Stimulated activated CD8-positive, alpha-beta memory T cell treated with anti-CD3 and anti-CD28 coated beads, Interleukin-12 subunit alpha, Interleukin-12 subunit beta, amount 100 ng/mL, for 4 hours (primary cell): Measurements from ENCODE around the gene KIRREL3.
"Not testable (repeated sequence)": the region's sequence is repeated elsewhere in the genome, so short reads cannot be mapped to it uniquely, and the experiment has no call there.

ENCODE experiments used
- DNase-seq: peaks from one replicate; pipeline ENCODE4 v3.0.0-alpha.2; 2020; ENCODE audit warnings: low read depth

Gene KIRREL3

DNA sequence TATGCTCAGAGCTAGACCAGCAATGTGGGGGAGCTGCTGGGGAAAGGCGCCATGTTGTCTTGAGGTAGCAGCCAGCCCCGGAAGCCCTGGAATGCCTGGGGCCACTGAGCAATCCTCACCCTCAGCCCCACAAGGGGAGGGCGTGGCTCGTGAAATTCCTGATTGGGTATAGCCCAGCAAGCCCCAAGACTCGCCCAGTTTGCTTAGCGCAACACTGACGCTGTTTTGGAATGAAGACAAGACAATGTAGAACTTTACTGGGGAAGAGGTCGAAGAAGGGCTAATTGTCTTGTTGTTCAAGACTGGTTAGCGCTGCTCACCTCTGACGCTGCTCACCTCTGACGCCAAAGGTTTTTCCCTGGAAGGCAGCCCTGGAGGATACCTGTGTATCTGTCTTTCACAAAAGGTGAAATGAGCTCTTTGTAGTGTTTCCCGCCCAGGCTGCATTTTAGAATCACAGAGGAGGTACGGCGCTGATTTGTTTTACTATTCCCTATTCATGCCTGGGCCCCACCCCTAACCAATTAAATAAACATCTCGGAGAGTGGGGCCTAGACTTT lies 597.5 kb downstream of the KIRREL3 start:
- DNase-seq = no peak

DNA sequence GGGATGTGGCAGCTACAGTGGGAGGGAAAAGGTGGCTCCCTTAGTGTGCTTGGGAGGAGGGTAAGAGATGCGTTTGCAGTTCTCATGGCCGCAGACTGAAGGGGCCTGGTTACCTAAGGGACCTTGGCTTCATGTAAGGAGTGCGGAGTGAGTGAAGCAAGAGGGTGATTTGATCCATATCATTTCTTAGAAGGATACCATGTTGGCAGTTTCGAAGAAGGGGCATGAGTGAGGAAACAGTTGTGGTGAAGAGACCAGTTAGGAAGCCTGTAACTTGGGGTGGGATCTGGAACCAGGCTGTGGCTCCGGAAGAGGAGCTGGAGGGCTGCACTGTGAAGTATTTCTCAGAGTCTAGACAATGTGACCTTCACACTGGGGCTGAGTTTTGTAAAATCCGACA lies 600.1 kb downstream of the KIRREL3 start:
- no peak for DNase-seq

DNA sequence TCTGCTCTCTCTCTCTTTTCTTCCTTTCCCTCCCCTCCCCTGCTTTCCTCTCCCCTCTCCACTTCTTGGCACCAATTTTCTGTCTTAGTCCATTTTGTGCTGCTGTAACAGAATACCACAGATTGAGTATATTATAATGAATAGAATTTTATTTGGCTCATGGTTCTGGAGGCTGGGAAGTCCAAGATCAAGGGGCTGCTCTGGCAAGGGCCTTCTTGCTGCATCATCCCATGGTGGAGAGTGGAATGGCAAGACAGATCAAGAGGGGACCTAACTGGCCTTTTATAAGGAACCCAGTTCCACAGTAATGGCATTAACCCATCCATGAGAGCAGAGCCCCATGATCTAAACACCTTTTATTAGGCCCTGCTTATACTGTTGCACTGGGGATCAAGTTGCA lies 600.6 kb downstream of the KIRREL3 start:
- no peak for DNase-seq

DNA sequence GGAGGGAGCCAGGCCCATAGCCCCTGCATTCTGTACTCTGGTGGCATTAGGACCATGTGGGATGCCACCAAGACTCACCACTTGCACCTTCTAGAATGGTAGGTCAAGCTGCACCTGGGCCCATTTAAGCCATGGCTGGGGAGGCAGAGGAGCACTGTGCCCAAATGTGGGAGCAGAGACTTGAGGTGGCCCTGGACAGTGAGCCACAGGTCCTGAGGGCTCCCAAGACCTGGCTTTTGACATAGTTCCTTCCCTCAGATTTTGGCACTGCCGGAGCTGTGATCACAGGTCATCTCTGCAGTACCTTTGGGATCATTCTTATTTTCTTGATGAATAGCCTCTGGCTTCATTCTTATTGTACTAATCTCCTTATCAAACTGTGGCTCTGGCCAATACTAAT lies 601.8 kb downstream of the KIRREL3 start:
- no peak for DNase-seq

DNA sequence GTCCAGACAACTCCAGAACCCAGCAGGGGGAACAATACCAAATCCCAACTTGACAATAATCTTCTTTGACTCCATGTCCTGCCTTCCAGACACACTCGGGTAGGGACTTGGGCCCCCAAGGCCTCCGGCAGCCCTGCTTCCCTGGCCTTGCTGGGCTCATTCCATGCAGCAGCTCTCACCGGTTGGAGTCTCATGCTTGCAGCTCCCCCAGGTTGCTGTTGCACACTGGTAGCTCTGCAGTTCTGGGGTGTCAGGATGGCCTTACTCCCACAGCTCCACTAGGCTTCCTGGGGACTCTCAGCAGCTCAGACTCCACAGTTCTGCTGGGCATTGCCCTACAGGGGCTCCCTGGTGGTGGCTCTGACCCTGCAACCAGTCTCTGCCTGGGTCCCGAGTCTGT lies 602.3 kb downstream of the KIRREL3 start:
- no peak for DNase-seq

DNA sequence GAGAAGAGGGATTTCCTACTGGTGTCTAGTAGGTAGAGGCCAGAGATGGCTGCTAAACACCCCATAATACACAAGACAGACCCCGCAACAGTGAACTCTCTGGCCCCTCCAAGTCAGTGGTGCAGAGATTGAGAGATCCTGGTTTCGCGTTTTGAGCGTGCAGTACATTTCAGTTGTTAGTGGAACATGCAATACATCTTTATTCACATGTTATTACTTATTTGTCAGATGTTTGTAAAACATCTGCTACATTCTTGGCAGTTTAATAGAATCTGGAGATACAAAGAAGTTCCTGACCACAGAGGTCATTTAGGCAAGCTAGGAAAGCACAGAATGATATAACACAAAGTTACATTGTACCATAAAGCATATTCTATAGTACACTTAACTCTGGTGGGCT lies 603.6 kb downstream of the KIRREL3 start:
- no peak for DNase-seq

DNA sequence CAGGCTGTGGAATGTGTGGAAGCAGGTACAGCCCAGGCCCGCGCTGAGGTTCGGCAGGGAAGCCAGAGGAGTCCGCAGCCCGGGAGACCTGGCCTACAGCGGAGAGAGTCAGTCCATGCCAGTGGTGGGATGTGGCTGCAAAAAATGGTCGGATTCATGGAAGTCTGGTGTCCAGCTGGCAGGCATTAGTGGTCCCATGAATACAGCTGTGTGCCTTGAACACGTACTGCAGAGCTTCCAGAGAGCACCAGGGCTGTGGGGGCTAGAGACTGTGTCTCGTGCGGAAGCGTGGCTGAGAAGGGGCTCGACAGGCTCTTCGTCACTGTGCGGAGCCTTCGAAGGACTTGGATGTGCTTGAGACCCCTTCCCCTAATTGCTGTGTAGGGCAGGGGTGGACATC lies 604.3 kb downstream of the KIRREL3 start:
- not testable (repeated sequence) for DNase-seq

DNA sequence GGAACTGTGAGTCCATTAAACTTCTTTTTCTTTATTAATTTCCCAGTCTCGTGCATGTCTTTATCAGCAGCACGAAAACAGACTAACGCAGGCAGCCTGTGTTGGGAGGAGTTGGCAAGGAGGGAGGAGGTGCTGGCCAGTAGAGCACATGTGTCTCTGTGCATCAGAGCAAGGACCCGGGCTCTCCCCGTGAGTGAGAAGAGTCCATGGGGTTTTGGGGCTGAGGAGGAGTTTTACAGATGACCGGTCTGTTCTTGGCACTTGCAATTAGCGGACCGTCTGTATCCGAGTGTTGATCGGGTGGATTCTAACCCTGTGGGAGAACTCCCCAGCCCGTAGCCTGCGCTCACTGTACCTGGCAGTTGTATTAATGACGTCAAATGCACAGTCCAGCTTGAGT lies 604.8 kb downstream of the KIRREL3 start:
- not testable (repeated sequence) for DNase-seq

DNA sequence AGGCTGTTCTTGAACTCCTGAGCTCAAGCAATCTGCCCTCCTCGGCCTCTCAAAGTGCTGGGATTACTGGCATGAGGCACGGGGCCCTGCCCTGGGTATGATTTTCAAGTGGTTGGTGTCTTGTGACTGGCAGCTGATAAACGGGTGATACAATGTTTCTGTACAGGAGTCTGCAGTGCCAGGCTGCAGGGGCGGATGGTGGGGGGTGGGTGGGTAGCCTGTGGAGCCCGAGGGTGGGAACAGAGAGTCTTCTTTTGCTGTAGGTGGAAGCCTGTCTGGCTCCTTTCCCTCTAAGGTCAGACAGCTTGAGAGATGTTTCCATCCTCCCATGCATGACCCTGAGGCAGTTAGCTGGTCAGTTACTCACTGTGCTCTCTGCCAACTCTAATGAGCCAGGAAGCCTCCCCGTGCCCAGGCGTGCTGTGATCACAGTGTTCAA lies 605.9 kb downstream of the KIRREL3 start:
- DNase-seq = not testable (repeated sequence)

DNA sequence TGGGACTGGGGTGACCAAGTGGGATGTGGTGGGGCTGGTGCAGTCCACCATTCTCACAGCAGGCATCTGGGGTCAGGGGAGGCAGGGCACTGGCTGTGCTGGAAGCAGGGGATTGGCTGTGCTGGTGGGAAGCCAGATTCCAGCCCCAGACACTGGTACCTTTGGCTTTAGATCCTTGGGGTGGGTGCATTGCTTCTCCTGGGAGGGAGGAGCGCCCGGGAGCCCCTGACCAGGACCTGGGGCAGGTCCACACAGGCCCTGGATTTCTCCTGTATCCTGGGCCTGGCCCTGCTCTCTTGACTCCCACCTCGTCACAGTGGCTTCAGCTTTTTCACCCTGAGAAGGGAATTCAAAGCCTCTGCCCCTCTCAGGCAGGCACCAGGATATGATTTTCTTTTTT lies 606.5 kb downstream of the KIRREL3 start:
- no peak for DNase-seq

DNA sequence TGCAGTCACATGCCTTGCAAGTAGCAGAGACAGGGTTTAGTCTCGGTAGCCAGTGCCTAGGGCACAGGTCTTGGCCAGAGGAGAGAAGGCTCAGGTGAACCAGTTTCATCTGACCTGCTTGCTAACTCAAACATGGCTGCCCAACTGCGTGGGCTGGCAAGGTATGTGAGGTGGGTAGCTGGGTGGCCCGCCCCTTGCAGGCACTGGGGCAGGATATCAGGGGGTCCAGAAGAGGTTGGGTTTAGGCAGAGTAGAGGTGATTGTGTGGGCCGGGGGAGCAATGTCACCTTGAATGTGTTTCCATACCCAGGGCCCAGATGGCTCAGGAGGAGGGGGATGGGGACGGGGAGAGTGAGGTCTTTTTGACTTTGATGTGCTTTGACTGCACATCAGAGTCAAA lies 607.4 kb downstream of the KIRREL3 start:
- no peak for DNase-seq

DNA sequence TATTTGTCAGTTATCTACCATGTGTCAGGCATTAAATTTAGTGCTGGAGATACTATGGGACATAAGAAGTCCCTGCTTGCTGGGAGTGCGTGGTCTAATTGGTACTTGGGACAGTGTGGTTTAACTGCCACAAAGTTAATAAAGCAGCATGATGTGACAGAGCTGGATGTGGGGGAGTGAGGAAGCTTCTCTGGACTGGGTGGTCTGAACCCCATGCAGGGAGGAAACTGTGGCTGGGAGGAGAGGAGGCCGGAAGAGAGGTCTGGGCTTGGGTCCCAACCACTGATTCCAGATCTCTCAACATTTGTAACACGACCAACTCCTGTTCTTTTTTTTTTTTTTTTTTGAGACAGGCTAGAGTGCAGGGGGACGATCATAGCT lies 607.9 kb downstream of the KIRREL3 start:
- no peak for DNase-seq

DNA sequence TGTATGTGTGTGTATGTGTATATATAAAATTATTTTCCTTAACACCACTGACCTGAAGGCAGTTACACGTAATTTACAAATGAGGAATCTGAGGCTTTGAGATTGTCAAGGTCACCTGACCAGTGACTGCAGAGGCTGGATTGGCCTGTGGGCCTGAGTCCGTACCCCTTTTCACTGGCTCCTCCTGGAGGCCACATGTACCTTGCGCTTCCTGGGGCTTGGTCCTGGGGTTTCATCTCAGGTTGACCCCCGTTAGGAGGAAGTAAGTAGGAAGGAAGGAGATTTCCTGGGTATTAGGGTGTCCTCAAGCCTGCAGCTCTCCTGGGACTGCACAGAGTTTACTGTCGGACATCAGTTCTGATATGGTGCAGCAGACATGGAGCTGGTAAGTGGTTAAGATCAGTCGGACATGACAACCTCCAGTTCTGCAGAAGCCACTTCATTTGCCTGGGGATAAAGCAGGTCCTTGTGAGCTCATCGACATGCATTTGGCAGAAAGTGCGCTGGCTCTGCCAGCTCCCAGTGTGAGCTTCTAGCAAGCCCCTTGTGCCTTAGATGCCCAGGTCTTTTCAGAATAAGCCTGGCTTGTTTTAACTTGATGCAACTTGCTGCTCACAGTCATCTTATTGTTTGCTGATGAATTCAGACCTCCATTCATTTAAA lies 608.5 kb downstream of the KIRREL3 start:
- DNase-seq = no peak

DNA sequence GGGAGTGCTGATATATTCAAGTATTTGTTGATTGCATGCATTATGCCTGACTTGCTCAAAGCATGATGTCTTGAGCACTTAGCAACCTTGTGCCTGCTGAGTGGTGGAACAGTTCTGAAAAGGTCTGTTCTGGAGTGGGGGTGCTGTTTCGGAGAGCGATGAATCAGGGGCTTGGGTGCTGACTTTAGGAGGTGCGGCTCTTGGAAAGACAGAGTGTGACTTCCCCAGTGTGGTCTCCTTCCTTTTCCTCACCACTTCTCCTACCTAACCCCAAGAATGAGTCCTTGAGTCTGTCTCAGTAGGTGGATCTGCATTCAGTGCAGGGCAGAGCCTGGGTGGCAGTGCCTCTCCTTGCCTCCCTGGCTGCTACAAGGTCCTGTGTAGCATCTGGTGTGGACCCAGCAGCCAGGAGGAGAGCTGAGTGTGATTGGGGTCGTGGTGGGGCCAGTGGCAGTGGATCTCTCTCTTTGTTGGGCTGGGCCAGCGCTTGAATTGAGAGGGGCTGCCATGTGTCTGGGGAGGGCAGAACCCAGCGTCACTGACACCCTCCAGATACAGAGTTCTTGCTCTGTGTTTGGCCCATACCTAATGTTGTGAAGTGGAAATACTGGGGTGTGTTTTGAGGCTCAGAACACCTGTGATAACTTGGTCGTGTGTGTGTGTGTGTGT lies 609.1 kb downstream of the KIRREL3 start:
- no peak for DNase-seq

DNA sequence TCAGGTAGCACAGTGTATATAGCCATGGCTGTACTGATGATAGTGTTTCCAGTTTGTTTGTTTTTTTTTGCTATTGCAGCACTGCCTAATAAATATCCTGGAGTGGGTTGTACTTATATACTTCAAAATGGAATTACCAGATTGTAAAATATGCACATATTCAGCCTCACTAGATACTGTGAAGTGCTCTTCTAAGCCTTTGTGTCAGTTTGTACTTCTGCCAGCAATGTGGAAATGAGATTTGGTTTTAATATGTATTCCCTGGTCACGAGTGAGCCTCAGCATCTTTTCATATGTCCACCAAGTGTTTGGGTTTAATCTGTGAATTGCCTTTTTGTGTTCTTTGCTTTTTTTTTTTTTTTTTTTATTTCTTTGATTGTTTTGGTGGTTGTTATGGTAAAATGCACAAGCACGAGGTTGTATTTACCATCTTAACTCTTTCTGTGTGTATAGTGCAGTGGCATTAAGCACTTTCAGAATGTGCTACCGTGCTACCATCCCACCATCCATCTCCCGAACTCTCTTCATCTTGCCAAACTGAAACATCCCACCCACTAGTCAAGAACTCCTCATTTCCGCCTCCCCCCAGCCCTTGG lies 610.2 kb downstream of the KIRREL3 start:
- no peak for DNase-seq

DNA sequence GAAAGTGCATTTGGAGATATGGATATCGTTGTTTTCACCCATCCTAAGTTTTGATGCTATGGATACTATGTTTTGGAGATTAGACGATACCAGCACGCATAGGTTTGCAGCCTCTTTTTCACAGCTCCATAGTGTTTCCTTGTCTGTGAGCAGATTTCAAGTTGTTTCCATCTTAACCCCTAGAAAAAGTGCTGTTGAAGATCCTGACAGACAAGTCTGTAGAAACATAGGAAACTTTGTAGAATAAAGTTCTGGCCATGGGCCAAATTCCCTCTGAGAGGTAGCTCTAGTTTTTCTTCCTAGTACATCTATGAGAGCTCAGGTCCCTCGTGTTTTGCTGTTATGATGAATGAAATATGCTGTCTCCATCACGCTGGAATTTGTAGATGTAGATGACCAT lies 612.7 kb downstream of the KIRREL3 start:
- no peak for DNase-seq

DNA sequence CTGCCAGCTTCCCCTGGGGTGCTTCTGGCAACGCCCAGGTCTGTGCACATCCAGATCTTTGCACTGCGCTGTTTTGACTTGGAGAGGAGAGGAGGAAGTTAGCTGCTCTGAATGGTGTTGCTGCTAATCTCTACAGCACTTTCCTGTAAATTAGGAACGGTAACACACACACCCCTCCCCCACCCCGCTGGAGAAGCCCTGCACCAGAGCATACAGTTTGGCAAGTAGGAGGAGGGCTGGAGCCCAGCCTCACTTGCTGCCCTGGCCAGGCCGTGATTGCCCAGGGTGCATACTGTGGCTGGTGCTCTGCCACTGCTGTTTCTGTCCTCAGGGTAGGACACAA lies 613.9 kb downstream of the KIRREL3 start:
- not testable (repeated sequence) for DNase-seq

DNA sequence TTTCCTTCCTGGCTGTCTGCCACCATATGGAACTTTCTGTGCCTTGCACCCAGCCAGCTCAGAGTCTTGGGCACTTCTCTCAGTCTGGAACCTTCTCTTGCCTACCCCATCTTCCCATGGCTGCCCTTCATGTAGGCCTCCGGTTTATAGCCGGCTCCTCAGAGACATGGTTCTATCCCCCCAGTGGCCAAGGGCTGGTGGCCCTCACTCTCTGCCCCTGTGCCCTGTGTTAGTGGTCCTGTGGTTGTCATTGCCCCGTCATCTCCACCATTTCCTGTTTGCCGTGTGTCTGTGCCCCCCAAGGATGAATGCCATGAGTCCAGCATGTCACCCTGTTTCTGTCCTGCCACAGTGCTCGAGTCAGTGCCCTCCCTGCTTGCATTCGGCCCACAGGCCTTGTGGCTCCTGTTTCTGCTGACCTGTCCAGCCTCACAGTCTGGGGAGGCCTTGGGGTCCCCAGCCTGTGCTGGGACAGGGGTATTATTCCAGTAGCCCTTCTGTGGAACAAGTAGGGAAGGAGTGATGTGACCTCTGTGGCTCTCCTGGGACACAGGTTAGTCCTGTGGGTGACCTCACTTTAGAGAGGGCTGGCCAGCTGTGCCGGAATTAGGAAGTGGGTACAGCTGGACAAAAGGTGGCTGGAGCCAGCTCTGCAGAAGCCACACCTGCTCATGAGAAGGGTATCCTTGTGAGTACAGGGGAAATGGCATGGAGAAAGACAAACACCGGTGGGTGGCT lies 614.4 kb downstream of the KIRREL3 start:
- no peak for DNase-seq

DNA sequence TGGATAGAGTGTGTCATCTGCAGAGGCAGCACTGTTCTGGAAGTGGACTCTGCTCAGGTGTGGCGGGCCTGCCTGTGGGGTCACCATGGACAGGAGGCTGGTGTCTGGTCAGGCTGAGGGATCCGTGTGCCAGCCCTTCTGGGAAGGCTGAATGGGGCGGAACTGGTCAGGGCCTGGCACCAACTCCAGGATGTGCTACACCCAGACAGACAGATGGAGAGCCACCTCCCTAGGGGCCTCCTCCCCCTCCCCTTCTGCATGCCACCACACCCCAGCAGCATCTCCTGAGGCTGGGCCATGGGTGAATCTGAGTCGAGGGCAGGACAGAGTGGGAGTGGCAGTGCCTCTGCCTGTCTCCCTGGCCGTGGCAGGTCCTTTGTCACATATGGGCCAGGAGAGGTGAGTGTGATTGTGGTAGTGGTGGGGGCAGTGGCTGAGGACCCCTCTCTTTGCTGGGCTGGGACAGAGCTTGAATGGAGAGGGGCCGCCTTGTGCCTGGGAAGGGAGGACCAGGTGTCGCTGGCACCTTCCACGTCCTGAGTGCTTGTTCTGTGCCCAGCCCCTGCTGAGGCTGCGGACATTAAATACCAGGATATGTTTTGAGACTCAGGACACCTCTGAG lies 616.0 kb downstream of the KIRREL3 start:
- DNase-seq = no peak

DNA sequence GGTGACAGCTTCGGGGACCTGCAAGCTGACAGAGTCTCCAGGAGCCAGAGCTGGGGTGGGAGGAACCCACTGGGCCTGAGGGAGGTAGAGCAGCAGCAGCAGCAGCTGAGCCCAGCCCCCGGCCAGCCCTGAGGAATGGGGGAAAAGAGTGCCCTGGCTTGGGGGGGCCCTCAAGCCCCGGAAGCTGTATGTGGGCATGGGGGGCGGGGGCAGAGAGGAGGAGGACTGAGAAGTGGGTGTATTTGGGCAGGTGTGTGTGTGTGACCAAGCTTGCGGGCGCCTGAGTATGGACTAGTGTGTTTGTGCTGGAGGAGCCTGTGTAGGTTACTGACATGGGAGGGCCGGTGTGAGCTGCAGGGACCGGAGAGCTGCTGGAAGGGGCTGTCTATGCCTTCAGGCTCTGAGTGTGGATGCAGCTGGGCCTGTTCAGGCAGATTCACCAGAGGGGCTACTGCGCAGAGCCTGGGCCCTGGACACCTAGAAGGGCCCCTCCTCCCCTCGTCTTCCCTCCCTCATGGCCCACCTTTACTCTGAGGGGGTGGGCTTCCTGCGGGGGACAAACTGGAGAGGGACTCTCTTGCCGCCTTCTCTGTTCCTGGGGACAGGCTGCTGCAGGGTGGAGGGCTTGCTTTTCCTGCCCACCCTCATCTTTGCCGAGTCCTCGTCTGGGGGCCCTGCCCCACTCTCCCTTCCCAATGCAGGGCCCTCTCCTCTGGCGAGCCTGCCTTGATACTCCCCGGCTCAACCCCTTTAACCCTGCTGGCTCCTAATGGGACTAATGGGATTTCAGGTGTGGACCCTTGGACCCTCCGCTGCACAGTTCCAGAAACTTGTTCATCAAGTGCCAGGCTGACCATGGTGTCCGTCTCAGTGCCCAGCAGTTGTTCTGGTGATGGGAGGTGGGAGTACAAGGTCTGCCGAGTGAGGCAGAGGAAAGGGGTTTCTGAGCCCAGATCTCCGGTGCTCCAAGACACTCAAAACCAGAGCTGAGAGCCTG lies 616.9 kb downstream of the KIRREL3 start:
- DNase-seq = no peak

DNA sequence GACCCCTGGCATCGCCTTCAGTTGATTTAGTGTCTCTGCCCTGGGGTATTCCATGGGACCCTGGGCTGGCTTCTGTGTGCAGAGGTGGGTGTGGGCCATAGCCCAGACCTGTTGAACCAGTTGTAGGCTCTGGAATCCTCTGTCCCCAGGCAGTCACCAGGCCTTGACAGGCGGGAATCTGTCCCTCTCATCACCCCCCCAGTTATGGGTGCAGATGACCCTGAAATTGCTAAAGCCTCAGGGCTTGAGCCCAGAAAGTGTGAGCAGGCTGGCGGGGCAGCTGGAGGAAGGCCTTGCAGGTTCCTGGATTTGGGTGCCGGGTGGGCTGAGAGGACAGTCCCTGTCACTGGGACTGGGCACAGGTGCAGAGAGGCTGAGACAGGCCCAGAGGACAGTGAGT lies 617.9 kb downstream of the KIRREL3 start:
- not testable (repeated sequence) for DNase-seq
